Dermis microvascular lymphatic vessel endothelial cell (primary cell): ENCODE measurements around the gene ZSCAN23. TPM values are rescaled to one million over a fixed set of nuclear protein-coding genes. Genes with fewer than 3 reads are reported as not detected.
"Not testable (repeated sequence)": the region's sequence is repeated elsewhere in the genome, so short reads cannot be mapped to it uniquely, and the experiment has no call there.

Source experiments
- DNase-seq, 2 donors: peaks; one replicate each; pipeline versions ENCODE4 v3.0.0 to v3.0.0-alpha.2; 2010; ENCODE audit warnings: low read depth in 2 of 2
- total RNA-seq: library from RNA; depleted of rRNA; stranded (reverse); fragments of >200 nt; gene quantifications from 2 replicates; pipeline ENCODE4 v1.2.1, GENCODE V29; 2014

Gene ZSCAN23
- total RNA-seq, 1 donor from 2014 or later, result 0.26 TPM

GRCh38 chr6:28442586-28442985 is 705 bp downstream of the ZSCAN23 start:
- DNase-seq, result no peak

DNA sequence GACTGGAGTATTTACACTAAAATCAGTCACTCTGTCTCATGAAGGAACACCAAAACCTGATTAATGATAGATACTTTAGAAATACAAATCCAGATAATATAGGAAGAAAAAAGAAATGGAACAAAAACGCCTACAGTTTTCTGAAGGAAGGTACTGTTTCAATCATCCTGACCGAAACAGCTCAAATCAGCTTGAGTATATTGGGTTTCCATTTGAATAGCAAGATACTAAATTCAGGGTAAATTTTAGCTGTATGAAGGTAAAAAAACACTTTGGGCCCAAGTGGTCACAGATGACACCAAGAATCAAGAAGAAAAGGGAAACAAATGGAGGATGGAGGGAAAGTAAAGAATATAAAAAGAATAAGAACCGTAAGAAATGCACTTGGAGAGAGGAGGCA is 6.9 kb downstream of the ZSCAN23 start:
- DNase-seq, result no peak

DNA sequence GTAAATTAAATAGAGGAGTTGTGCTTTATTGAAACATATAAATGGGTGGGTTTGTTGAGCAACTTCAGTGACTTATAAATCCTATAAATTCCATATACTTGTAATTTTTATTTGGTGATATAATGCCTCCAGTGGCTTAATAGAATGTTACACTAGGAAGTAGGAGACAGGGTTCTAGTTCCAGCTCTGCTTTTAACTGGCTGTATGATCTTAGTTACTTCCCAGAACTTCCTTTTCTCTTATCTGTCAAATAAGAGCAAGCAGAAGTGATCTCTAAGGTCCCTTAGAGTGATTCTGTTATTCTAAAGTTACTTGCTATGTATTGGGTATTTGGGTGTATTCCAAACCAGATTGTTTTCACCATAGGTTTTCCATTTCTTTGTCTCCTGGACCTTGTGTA is 10.2 kb downstream of the ZSCAN23 start:
- no peak for DNase-seq

- no peak for DNase-seq
These were observed 13.5 kb downstream of the ZSCAN23 start for GRCh38 chr6:28429781-28430180.

DNA sequence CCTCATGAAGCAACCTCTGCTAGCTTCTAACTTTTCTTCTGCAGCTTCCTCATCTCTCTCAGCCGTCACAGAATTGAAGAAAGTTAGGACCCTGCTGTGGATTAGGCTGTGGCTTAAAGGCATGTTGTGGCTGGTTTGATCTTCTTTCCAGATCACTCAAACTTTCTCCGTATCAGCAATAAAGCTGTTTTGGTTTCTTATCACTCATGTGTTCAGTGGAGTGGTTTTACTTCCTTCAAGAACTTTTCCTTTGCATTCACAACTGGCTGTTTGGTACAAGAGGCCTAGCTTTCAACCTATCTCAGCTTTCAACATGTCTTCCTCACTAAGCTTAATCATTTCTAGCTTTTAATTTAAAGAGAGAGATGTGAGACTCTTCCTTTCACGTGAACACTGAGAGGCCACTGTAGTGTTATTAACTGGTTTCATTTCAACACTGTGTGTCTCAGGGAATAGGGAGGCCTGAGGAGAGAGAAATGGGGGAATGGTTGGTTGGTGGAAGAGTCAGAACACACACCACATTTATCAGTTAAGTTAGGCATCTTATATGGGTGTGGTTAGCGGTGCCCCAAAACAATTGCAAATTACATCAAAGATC is 17.2 kb downstream of the ZSCAN23 start:
- DNase-seq, result no peak

- no peak for DNase-seq
These were observed 19.1 kb downstream of the ZSCAN23 start for GRCh38 chr6:28424163-28424562.

DNA sequence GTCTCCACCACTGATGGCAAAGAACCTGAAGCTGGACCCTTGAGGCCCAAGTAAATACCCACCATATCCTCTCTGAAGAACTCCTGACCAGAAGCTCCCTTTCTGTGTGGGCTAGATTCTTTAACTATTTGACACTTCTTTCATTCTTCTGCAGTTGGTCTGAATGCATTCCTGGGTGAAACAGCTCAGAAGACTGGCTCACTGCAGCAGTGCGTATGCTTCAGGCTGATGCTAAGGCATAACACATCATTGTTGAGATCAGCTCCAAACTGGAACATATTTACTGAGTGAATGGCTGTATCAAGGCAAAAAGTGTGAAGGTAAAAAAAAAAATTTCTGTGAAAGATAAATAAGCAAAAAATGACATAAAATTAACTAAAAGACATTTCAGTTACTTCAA is 19.7 kb downstream of the ZSCAN23 start:
- no peak for DNase-seq

DNA sequence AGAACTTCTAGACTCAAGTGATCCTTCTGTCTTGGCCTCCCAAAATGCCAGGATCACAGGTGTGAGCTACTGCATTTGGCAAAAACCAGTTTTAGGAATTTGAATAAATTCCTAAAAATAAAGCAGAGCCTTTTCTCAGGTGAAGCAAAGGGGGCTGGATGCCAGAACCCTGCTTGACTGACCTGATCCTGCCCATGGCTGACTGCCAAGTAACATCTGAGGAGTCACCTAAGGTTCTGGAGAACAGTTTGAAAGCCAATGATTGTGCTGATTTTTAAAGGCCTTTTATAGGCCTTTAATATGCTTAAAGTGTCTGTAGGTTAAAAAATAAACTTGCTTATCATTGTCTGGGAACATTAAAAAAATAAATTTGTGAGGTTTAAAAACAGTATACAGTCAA is 29.6 kb downstream of the ZSCAN23 start:
- no peak for DNase-seq

DNA sequence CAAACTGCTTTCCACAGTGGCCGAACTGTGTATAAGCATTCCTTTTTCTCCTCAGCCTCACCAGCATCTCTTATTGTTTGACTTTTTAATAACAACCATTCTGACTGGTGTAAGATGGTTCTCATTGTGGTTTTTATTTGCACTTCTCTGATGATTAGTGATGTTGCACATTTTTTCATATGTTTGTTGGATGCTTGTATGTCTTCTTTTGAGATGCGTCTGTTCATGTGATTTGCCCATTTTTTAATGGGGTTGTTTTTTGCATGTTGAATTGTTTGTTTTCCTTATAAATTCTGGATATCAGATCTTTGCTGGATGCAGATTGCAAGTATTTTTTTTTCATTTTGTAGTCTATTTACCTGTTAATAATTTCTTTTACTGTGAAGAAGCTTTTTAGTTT is 32.5 kb downstream of the ZSCAN23 start:
- DNase-seq, result no peak

GRCh38 chr6:28408076-28408802 is 35.1 kb downstream of the ZSCAN23 start:
- DNase-seq, result no peak

GRCh38 chr6:28407401-28407800 is 35.9 kb downstream of the ZSCAN23 start:
- DNase-seq, result no peak

GRCh38 chr6:28403923-28404322 is 39.4 kb downstream of the ZSCAN23 start:
- not testable (repeated sequence) for DNase-seq

DNA sequence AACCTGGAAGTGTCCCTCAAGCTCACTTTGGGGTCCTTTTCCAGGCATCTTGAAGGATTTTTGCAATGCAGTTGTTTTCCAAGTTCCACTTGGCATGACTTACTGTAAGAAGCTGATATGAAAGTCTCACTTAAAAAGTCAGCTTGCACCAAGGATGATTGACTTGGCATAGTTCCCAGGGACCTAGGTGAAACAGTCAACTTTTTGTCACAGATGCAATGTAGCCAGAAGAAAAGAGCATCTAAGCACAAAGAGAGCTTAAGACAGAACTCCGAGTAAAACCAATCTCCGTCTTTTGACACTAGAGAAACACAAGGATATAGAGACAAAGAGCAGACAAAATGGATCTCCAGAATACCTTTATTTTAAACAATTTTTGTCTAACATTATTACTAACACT is 41.1 kb downstream of the ZSCAN23 start:
- DNase-seq, result no peak

DNA sequence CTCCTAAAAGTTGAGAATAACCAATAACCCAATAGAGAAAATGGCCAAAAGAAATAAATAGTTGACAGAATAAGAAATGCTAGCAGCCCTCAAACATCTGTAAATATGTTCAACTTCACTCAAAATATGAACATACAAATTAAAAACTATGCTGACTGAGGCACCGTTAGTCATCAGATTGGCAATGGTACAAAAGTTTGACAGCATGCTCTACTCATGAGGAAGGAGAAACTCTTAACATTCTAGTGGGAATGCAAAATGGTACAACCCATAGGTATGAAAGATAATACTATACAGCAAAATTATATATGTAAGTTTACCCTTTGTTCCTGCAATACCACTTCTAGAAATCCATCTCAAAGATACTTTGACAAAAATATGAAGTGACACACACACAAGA is 42.1 kb downstream of the ZSCAN23 start:
- DNase-seq, result no peak

GRCh38 chr6:28400122-28400451 is 43.2 kb downstream of the ZSCAN23 start:
- no peak for DNase-seq

DNA sequence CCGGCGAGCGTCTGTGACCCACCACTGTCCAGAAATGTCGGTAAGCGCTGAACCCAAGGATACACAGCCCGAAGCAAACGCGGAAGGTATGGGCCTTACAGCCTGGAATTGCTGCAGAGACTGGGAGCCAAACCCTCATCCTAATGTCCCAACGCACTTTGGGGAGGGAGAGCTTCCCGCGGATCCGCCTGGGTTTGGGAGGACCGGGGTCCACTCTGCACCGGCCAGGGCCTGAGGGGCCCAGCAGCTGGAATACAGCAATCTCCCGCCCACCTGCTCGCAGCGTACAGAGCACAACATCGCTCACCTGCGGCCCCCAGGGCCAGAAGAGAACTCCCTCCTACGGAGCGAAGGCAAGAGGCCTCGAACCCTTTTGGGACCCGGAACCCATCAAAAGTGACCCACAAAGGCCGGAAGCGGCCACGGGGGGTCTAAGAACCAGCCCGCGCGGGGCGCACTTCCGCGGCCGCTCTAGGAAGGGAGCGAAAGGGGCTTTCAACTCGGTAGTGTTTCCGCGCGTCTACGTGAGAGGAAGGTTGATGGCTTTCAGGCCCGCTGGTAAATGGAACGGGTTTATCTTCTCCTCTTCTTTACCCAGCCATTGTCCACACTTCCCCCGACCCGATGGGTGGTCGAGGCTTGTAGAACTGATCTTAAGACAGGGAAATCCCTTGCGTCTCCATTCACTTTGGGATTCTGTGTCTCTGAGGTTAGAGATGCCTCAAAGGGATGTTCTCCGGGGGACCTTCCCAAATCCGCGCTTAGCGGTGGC is 43.8 kb downstream of the ZSCAN23 start, which contains the start of gene ZSCAN12:
Gene ZSCAN12 (minus strand): TSS at position 398 of the 772 bp plus-strand sequence. CDS start 1,342 bp downstream, outside the sequence.
- DNase-seq, result peak; percentile 57 to 83

GRCh38 chr6:28395918-28396317 is 47.4 kb downstream of the ZSCAN23 start:
- no peak for DNase-seq

- peak in 1 of 2 donors; percentile 13 for DNase-seq
These were observed 49.2 kb downstream of the ZSCAN23 start for GRCh38 chr6:28393912-28394662.

DNA sequence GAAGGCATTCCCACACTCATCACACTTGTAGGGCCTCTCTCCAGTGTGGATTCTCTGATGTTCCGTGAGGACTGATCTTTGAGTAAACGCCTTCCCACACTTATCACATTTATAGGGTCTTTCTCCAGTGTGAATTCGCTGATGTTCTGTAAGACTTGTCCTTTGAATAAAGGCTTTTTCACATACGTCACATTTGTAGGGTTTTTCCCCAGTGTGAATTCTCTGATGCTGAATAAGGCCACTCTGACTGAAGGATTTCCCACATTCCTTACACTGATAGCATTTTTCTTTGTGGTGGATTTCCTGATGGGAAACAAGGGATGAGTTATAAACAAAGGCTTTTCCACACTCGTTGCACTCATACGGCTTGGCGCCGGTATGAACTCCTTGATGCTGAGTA is 52.6 kb downstream of the ZSCAN23 start:
- DNase-seq, result no peak

- no peak for DNase-seq
These were observed 59.2 kb downstream of the ZSCAN23 start for GRCh38 chr6:28384143-28384533.

- DNase-seq, result peak; percentile 86 to 90
These were observed 59.8 kb downstream of the ZSCAN23 start for GRCh38 chr6:28383235-28384142.
